Neutrophil (primary cell): ENCODE data around the gene REEP1.

Source experiments
- H3K27ac ChIP-seq: fragments of 200-600 bp; sonication (generic); 2 replicates; pipeline ENCODE4 v1.5.1; 2016; ENCODE audit warnings: mild to moderate bottlenecking, moderate library complexity
- H3K27me3 ChIP-seq: fragments of 200-600 bp; sonication (generic); 2 replicates; pipeline ENCODE4 v1.6.0; 2016; ENCODE audit warnings: mild to moderate bottlenecking
- H3K36me3 ChIP-seq: fragments of 200-600 bp; sonication (generic); 2 replicates; pipeline ENCODE4 v1.5.1; 2017
- H3K4me1 ChIP-seq, 2 experiments: fragments of 200-600 bp in 1 of 2; sonication (generic) in 1 of 2; 1 replicate in 1 of 2; 2 replicates in 1 of 2; pipeline versions ENCODE4 v1.5.1 to v1.6.1; 2013 to 2016; ENCODE audit warnings: low read depth in 1 of 2, low read length in 1 of 2, mild to moderate bottlenecking in 1 of 2, moderate library complexity in 1 of 2; ENCODE audit not compliant: control insufficient read depth in 1 of 2, insufficient read depth in 1 of 2
- H3K4me3 ChIP-seq, 2 experiments: fragments of 200-600 bp in 1 of 2; sonication (generic) in 1 of 2; 1 replicate in 1 of 2; 2 replicates in 1 of 2; pipeline ENCODE4 v1.5.1; 2013 to 2016; ENCODE audit warnings: low read depth in 1 of 2, low read length in 1 of 2, mild to moderate bottlenecking in 1 of 2, moderate library complexity in 1 of 2
- H3K9me3 ChIP-seq: fragments of 200-600 bp; sonication (generic); 2 replicates; pipeline ENCODE4 v1.5.1; 2016
- CTCF ChIP-seq: fragments of 200-600 bp; sonication (generic); IDR thresholded peaks from 2 replicates; pipeline ENCODE4 v1.5.1; 2016; ENCODE audit warnings: antibody characterized with exemption

Gene REEP1

GRCh38 chr2:86233436-86233835 lies 104.0 kb downstream of the REEP1 start:
- peaks cover 0 to 5% of the 10 kb centered on the region in 2 experiments for H3K4me1 ChIP-seq
- no peak for TF ChIP-seq CTCF
- H3K27me3 ChIP-seq: peaks cover 8% of the 10 kb centered on the region
- H3K9me3 ChIP-seq: no peaks in the 10 kb centered on the region
- no peaks in the 10 kb centered on the region for H3K36me3 ChIP-seq
- no peak overlapping the region for H3K4me3 ChIP-seq
- H3K27ac ChIP-seq: no peak overlapping the region

- Histone ChIP-seq H3K4me3 (no peak overlapping the region), H3K9me3 (no peaks in the 10 kb centered on the region)
- TF ChIP-seq CTCF: no peak
Observed at GRCh38 chr2:86232910-86233309, 104.5 kb downstream of the REEP1 start.

GRCh38 chr2:86232373-86232784 lies 105.0 kb downstream of the REEP1 start:
- TF ChIP-seq CTCF: no peak
- Histone ChIP-seq H3K4me3 (no peak overlapping the region), H3K36me3 (no peaks in the 10 kb centered on the region), H3K9me3 (no peaks in the 10 kb centered on the region), H3K27me3 (no peaks in the 10 kb centered on the region), H3K4me1 (peaks cover 0 to 5% of the 10 kb centered on the region in 2 experiments), H3K27ac (no peak overlapping the region)

More at GRCh38 chr2:86232910-86233309, 104.5 kb downstream of the REEP1 start:
- Histone ChIP-seq H3K27me3 (peaks cover 3% of the 10 kb centered on the region), H3K4me1 (peaks cover 0 to 5% of the 10 kb centered on the region in 2 experiments), H3K27ac (no peak overlapping the region), H3K36me3 (no peaks in the 10 kb centered on the region)

- H3K4me3 ChIP-seq: no peak overlapping the region
- H3K27ac ChIP-seq: no peak overlapping the region
- H3K36me3 ChIP-seq: no peaks in the 10 kb centered on the region
- H3K4me1 ChIP-seq: peaks cover 0 to 5% of the 10 kb centered on the region in 2 experiments
- no peaks in the 10 kb centered on the region for H3K9me3 ChIP-seq
- H3K27me3 ChIP-seq: no peaks in the 10 kb centered on the region
- TF ChIP-seq CTCF: no peak
Observed at GRCh38 chr2:86231680-86232372, 105.6 kb downstream of the REEP1 start.

- no peak for TF ChIP-seq CTCF
- Histone ChIP-seq H3K36me3 (no peaks in the 10 kb centered on the region), H3K9me3 (no peaks in the 10 kb centered on the region), H3K4me3 (no peak overlapping the region), H3K27ac (no peak overlapping the region), H3K4me1 (peaks cover 0 to 5% of the 10 kb centered on the region in 2 experiments), H3K27me3 (no peaks in the 10 kb centered on the region)
Observed at GRCh38 chr2:86230961-86231360, 106.5 kb downstream of the REEP1 start.
